NCI-H146 treated with DMSO at 0.1 percent for 48 hours (cell line): Measurements from ENCODE around the gene SLC35E2B.
"Not testable (repeated sequence)": the region's sequence is repeated elsewhere in the genome, so short reads cannot be mapped to it uniquely, and the experiment has no call there.

Experiments
- DNase-seq: peaks from one replicate; lab custom pipeline; 2025; ENCODE audit not compliant: unreplicated experiment; lab: John Stamatoyannopoulos, UW

The SLC35E2B gene

DNA sequence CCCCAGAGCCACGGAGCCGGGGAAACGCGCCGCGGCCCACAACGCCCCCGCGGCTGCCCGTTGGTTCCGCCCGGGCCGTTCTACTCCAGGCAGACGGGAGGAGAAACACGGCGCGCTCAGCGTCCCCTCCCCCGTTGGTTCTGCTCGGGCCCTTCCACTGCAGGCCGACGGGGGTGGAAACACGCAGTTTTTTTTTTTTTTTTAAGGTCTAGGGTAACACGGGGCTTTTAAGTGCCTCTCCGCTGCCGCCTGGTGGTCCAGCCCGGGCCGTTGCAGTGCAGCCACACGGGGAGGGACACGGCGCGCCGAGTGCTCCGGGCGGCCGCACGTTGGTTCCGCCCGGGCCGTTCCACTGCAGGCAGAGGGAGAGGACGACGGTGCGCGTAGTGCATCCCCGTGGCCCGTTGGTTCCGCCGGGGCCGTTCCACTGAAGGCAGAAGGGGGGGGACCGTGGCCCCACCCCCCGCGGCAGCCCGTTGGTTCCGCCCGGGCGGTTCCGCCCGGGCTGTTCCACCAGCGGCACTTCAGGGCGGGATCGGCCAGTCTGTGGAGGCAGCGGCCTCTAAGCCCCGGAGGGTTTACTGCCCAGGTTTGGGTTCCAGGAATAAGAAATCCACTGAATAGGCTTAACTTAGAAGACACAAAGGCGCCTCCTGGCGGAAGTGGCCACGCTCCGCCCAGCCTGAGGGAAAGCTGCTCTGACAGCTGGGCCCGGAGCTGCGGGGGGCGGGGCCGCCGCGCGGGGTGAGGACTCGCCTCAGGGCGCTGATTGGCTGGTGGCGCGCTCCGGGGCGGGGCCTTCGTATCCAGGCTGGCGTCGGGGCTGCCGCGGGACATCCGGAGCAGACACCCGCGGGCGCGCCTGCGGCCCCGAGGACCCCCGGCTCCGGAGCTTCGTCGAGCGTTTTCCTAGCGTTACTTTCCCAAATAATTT, at the start of gene SLC35E2B:
Gene SLC35E2B, minus strand, starts transcription at position 82 of the 934 bp plus-strand sequence. CDS start 16,096 bp downstream, outside the sequence.
- peak; percentile 30 for DNase-seq

DNA sequence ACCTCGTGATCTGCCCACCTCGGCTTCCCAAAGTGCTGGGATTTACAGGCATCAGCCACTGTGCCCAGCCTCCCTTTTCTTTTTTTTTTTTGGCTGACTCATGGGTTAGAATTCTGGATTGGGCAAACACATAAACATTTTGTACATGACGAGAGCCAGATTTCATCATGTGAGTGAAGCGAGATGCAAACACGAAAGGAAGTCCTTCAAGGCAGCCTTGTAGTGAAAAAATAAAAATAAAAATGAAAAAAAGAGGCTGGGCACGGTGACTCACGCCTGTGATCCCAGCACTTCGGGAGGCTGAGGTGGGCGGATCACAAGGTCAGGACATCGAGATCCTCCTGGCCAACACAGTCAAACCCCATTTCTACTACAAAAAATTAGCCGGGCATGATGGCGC, 48.4 kb upstream of the SLC35E2B start:
- not testable (repeated sequence) for DNase-seq

- not testable (repeated sequence) for DNase-seq
Measured at GRCh38 chr1:1738799-1739337, 46.3 kb upstream of the SLC35E2B start.

GRCh38 chr1:1737675-1738590, 45.3 kb upstream of the SLC35E2B start:
- not testable (repeated sequence) for DNase-seq

DNA sequence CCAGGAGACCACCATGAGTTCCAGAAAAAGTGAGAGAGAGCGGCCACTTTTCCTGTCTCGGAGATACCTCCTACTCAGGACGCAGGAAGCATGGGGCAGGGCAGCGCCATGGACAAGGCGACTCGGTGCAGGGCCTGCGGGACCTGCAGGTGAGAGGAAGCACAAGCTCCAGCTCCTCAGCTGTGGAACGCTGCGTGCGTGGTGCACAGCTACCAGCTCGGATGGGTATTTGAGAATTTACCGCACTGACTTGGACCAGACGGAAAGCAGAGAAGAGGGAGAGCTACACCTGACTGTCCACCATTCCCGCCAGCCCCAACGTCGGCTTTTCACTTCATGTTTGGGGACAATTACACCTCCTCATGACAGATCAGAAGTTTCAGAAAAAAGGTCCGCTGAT, 39.8 kb upstream of the SLC35E2B start:
- no peak for DNase-seq

DNA sequence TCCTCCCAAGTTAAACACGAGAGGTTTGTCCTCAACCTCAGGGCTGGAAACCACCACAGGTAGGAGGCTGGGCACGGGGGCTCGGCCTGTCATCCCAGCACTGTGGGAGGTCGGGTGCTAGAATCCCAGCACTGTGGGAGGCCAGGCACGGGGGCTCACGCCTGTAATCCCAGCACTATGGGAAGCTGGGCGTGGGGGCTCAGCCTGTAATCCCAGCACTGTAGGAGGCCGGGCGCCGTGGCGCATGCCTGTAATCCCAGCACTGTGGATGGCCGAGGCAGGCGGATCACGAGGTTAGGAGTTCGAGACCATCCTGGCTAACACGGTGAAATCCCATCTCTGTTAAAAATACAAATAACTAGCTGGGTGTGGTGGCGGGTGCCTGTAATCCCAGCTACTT, 38.3 kb upstream of the SLC35E2B start:
- no peak for DNase-seq

- not testable (repeated sequence) for DNase-seq
Measured at GRCh38 chr1:1730230-1730629, 37.6 kb upstream of the SLC35E2B start.

GRCh38 chr1:1729116-1729816, 36.7 kb upstream of the SLC35E2B start:
- DNase-seq: not testable (repeated sequence)

- DNase-seq: not testable (repeated sequence)
Measured at GRCh38 chr1:1728308-1729005, 35.9 kb upstream of the SLC35E2B start.

DNA sequence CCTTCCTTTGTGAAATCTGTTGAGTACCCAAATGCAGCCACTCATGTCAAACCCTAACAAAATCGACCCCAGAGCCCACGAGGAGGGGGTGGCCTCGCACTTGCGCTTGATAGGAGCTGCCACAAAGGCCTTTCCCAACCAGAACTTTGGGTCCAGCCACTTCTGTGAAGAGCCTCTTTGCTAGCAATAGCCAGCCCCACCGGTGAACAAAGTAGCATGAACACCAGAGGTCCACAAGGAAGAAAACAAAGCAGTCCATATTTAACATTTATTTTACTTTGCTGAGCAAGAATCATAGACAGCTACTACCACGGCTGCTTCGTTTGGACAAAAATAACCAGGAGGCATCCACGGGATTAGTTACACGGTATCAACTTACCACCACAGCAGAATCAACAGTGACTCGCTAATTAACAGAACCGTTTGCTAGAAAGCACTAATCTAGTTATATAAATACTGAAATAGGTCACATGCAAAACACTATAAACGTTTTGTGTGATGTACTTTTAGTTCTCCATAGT, 34.6 kb upstream of the SLC35E2B start:
- not testable (repeated sequence) for DNase-seq

DNA sequence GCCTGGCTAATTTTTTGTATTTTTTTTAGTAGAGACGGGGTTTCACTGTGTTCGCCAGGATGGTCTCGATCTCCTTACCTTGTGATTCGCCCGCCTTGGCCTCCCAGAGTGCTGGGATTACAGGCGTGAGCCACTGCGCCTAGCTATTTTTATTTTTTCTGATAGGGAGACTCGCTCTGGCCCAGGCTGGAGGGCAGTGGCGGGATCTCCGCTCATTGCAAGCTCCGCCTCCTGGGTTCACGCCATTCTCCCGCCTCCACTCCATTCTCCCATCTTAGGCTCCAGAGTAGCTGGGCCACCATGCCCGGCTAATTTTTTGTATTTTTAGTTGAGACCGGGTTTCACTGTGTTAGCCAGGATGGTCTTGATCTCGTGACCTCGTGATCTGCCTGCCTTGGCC, 33.5 kb upstream of the SLC35E2B start:
- not testable (repeated sequence) for DNase-seq

DNA sequence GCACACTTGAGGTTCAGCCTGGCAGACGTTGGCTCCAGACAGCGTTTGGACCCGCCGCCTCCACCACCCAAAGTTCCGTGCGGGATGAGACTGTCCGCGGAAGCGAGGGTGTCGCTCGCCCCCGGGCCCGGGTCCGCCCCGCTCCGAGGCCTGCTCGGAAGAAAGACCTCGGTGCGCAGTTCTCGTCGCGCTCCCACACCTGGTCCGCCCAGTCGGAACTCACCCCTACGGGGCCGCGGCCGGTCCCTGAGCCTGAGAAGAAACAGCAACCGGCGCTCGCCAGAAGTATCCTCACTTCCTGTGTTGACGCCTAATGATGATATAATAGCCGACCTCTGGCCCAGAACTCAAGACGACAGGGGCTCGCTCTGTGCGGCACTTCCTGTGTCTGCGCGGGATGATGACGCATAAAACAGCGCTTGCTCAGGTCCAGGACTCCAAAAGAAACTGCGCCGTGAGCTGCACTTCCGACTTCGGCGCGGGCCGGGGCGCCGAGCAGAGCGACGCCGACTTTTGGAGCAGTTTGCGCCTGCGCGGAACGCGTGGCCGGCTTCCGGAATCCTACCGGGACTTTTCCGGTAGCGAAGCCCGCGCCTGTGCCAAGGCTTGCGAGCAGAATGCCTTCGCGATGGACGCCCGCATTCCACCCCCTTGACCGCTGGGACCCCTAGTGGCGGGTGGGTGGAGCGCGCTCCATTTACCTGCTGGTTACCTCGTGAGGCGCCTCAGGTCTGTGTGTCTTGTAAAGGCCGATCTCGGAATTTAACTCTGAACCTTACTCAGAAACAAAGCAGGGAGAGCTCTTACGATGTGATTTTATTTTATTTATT, 31.7 kb upstream of the SLC35E2B start, which contains the start of gene CDK11A:
Gene CDK11A, minus strand, starts transcription at position 323 of the 830 bp plus-strand sequence. CDS start 1,539 bp downstream, outside the sequence.
- DNase-seq: peak; percentile 79

- no peak for DNase-seq
Measured at GRCh38 chr1:1721201-1721600, 28.6 kb upstream of the SLC35E2B start.

DNA sequence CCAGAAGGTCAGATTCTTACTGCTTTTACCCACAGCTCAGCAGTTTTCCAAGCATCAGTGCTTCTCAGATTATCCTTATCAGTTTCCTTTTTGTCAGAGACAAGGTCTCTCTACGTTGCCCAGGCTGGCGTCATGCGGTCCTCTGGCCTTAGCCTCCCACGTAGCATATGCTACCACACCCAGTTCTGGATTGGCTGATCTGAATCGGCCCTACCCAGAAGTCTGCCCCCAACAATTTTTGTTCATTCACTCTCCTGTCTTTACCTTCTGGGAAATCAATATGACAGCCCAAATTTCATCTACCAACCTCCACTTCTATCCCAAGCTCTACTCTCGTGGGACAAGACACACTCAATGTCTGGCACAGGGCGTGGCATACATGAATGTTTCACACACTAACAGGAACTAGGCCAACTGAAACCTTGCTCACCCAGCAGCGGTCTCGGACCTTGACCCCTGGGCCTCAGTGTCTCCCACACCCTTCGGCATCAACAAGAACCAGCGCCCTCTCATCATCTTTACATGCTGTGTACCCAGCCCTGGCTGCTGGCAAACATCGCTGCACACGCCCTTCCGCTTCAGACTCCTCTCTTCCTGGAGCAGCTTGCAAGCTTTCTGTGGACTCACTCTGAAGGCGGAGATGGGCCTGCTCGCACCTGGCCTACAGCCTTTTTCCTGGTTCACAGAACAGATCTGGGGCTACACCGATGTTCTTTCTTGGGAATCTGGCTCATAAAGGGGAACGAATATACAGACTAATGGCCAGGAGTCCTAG, 22.7 kb upstream of the SLC35E2B start:
- not testable (repeated sequence) for DNase-seq

GRCh38 chr1:1707897-1708296, 15.3 kb upstream of the SLC35E2B start:
- not testable (repeated sequence) for DNase-seq

DNA sequence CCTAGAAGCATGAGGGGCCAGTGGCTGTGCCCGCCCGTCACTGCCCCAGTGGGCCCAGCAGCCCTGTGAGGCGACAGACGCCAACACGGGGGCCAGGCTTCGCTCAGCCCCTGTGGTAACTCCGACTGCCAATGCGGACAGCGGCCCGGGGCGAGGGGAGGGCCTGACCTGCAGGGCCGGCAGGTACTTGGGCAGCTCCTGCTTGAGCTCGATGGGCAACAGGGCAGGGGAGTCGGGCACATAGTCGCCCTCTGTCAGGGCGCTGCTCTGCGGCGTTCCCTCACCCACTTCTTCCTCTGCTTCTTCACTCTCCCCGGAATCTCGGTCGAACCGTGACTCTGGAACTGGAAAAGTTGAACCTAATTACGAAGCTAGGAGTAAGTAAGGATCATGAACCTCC, 14.6 kb upstream of the SLC35E2B start:
- DNase-seq: not testable (repeated sequence)

DNA sequence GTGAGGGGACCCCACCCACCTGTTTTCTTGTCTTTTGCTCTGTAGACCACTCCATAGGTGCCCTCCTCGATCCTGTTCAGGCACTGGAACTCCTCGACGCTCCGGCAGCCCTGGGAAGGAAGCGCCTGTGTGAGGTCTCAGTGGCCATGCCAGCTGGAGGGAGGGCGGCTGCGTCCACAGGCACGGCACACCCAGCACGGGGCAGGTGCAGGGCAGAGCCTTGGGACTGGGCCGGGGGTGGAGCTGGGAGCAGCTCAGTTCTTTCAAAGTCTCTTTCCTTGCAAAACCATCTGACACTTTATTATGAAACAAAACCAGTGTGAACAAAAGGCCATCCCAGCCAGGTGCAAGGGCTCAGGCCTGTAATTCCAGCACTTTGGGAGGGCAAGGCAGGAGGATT, 13.0 kb upstream of the SLC35E2B start:
- DNase-seq: not testable (repeated sequence)
